SK-N-MC (cell line): ENCODE data around the gene SPTBN2.

ENCODE experiments used
- EZH2 ChIP-seq: fragments of 200-600 bp; sonication (generic); IDR thresholded peaks from one replicate; pipeline ENCODE4 v1.6.1; 2017; ENCODE audit warnings: antibody characterized with exemption
- FOXP2 ChIP-seq: optimal IDR thresholded peaks from 2 replicates; pipeline ENCODE3; 2011; ENCODE audit warnings: mild to moderate bottlenecking, moderate library complexity; ENCODE audit not compliant: insufficient read depth; ENCODE audit errors: extremely low read length, control extremely low read depth
- POLR2AphosphoS5 ChIP-seq: IDR thresholded peaks from 2 replicates; pipeline ENCODE4 v1.6.1; 2012; ENCODE audit warnings: mild to moderate bottlenecking, low read depth, low read length, borderline replicate concordance

DNA sequence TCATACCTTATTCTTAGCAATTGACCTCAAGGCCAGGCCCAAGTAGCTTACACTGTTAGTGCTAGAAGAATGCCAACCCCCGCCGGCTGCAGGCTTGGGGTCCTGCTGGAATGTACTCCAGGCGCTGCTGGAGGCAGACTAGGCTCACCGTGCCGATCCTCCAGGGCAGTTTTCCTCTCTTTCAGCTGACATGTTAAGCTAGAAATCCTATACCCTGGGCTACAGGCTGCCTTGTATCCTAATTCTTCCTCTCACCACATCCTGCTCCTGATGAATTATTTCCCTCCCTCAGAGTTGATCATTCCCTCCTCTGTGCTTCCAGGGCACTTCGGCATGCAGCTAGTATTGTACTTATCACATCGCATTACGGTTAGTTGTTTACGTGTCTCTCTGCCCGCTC lies 3.4 kb downstream of the SPTBN2 start:
- TF ChIP-seq POLR2AphosphoS5 (no peak), EZH2 (no peak), FOXP2 (no peak)
